ENCODE data around the gene YIF1B. TPM values are rescaled to one million over a fixed set of nuclear protein-coding genes. Genes with fewer than 3 reads are reported as not detected.

The YIF1B gene
- total and polyA plus RNA-seq, 2 donors (not counting 1 experiment from before 2014, with no cell fraction given) = 31.6 to 58.3 TPM

- Histone ChIP-seq H3K4me2 (replicated peaks; ENCODE audit: low read depth, low read length, poor library complexity, severe bottlenecking) (peak overlapping the region; percentile 99), H3K4me1 (ENCODE audit: control insufficient read depth in 2 of 2, insufficient read depth in 2 of 2, low read length in 2 of 2) (peaks cover 20 to 43% of the 10 kb centered on the region in 2 donors)
These were observed 5.2 kb upstream of the YIF1B start for GRCh38 chr19:38320969-38321339.

More at GRCh38 chr19:38320969-38321339, 5.2 kb upstream of the YIF1B start:
- peak overlapping the region; percentile 83 for H3K4me3 Mint-ChIP-seq
- H3K4me1 Mint-ChIP-seq = peaks cover 37% of the 10 kb centered on the region
- no peak overlapping the region for H3K9ac ChIP-seq (ENCODE audit: low read length)
- H3K27me3 Mint-ChIP-seq = no peaks in the 10 kb centered on the region
- H3K27ac ChIP-seq (ENCODE audit: low read length in 2 of 2) = no peak overlapping the region
- no peak for TF ChIP-seq CTCF (IDR thresholded peaks at IDR 0.05)
- no peak for TF ChIP-seq EZH2 (IDR thresholded peaks at IDR 0.05; ENCODE audit: borderline replicate concordance, insufficient read depth, low read depth, low read length, poor library complexity, severe bottlenecking)
- ChIA-PET CTCF (interaction anchor here (0.5 to 2.9 kb wide), 3 partner anchors 77 to 154 kb away, joined by 3 to 12 read pairs (median 4); partner anchors contain the start of gene FAM98C), POLR2A (no interaction called here)
- H3K4me3 ChIP-seq (ENCODE audit: control extremely low read depth in 1 of 5, extremely low read depth in 1 of 5, insufficient read depth in 1 of 5, low read depth in 2 of 5, low read length in 4 of 5) = no peak overlapping the region
- H3K79me2 ChIP-seq (ENCODE audit: control insufficient read depth, insufficient read depth, low read length) = no peaks in the 10 kb centered on the region
- H3K27ac Mint-ChIP-seq = peak overlapping the region; percentile 37
- ATAC-seq (ENCODE audit: low read depth) (no peak), DNase-seq (no peak)
- 100% methylated on average over 3 of the region's 3 CpGs for WGBS (ENCODE audit: insufficient coverage)
- H4K20me1 ChIP-seq (ENCODE audit: control insufficient read depth, insufficient read depth, low read length, poor library complexity, severe bottlenecking) = no peaks in the 10 kb centered on the region
- intact Hi-C loops (cut with micrococcal nuclease) = no loop called here
- H3K9me3 Mint-ChIP-seq (ENCODE audit: insufficient read depth) = no peaks in the 10 kb centered on the region
- H2AFZ ChIP-seq (ENCODE audit: insufficient read depth, low read depth, low read length, poor library complexity, severe bottlenecking) = no peak overlapping the region
- H3K36me3 ChIP-seq (replicated peaks in 1 of 2; ENCODE audit: control extremely low read depth in 1 of 2, control insufficient read depth in 1 of 2, extremely low read depth in 1 of 2, insufficient read depth in 2 of 2, low read length in 1 of 2) = peaks cover under 1 to 4% of the 10 kb centered on the region in 2 experiments
- no peaks in the 10 kb centered on the region for H3K9me3 ChIP-seq (ENCODE audit: control extremely low read depth in 1 of 3, control insufficient read depth in 2 of 3, insufficient read depth in 1 of 3, low read length in 2 of 3)
- peaks cover 0 to 2% (median 0%) of the 10 kb centered on the region in 4 experiments for H3K27me3 ChIP-seq (replicated peaks in 1 of 4; ENCODE audit: control extremely low read depth in 1 of 4, control insufficient read depth in 3 of 4, insufficient read depth in 4 of 4, low read length in 3 of 4)

All from B cell (primary cell).